HCT116 (cell line): Measurements from ENCODE around the gene RHOU. TPM values are rescaled to one million over a fixed set of nuclear protein-coding genes. Genes with fewer than 3 reads are reported as not detected.

Experiments
- ATAC-seq: fragments of 200-7000 bp; cut with Tn5 transposase; 2 replicates; pipeline ENCODE4 v1.9.1; 2020; ENCODE audit warnings: mild to moderate bottlenecking, moderate library complexity
- BruUV-seq: library from RNA; stranded (reverse); fragments of 400-500 nt; replicated peaks from 2 replicates; lab custom pipeline; 2021; lab: Mats Ljungman, UMichigan
- CTCF ChIA-PET: fragments of 300-600 bp; sonication (Branson Sonifier 250); formaldehyde crosslinking; loops from one replicate; lab custom pipeline; 2021; ENCODE audit warnings: antibody characterized with exemption; lab: Charles Lee
- POLR2A ChIA-PET: fragments of 300-600, 350-600 bp; sonication (Branson Sonifier 250); formaldehyde crosslinking; loops from one replicate; lab custom pipeline; 2021; ENCODE audit warnings: antibody characterized with exemption; lab: Charles Lee
- RAD21 ChIA-PET, 2 experiments: fragments of 300-600 bp; sonication (Branson Sonifier 250); formaldehyde crosslinking; loops; one replicate each; lab custom pipeline; 2023; ENCODE audit warnings: low total read pairs in 2 of 2; ENCODE audit not compliant: uncharacterized antibody in 2 of 2, unreplicated experiment in 2 of 2, low non-redundant PET in 1 of 2; lab: Charles Lee
- DNase-seq: peaks from one replicate; pipeline ENCODE4 v3.0.0-alpha.2; 2010; ENCODE audit warnings: low read depth, low spot score
- H2AFZ ChIP-seq: fragments of 200-600 bp; shearing (Covaris generic), sonication (generic); 2 replicates; pipeline ENCODE4 v1.6.1; 2017; ENCODE audit warnings: low read depth, mixed run types, mixed read lengths, antibody characterized with exemption, low read length; ENCODE audit not compliant: poor library complexity, severe bottlenecking
- H3K27ac ChIP-seq: 2 replicates; pipeline ENCODE4 v1.5.1; 2012; ENCODE audit warnings: low read depth, low read length
- H3K27me3 ChIP-seq: fragments of 200-600 bp; sonication (generic); 2 replicates; pipeline ENCODE4 v1.6.1; 2016; ENCODE audit warnings: mixed run types, low read length, mixed read lengths; ENCODE audit not compliant: insufficient read depth
- H3K36me3 ChIP-seq, 2 experiments: fragments of 200-500 bp in 1 of 2; fragments of 200-600 bp in 1 of 2; sonication (Bioruptor generic) in 1 of 2; sonication (generic) in 1 of 2; 2 replicates each; pipeline versions ENCODE4 v1.5.1 to v1.6.1; 2014 to 2016; ENCODE audit warnings: low read length in 2 of 2, inconsistent platforms in 1 of 2, mixed read lengths in 1 of 2, mixed run types in 1 of 2; ENCODE audit not compliant: insufficient read depth in 2 of 2, control insufficient read depth in 1 of 2
- H3K4me1 ChIP-seq, 2 experiments: fragments of 200-600 bp in 1 of 2; sonication (generic) in 1 of 2; 2 replicates each; pipeline versions ENCODE4 v1.5.1 to v1.6.1; 2012 to 2017; ENCODE audit warnings: low read length in 2 of 2, inconsistent platforms in 1 of 2, mild to moderate bottlenecking in 1 of 2, mixed read lengths in 1 of 2, mixed run types in 1 of 2, moderate library complexity in 1 of 2; ENCODE audit not compliant: insufficient read depth in 2 of 2, control insufficient read depth in 1 of 2
- H3K4me2 ChIP-seq: fragments of 200-600 bp; sonication (generic); 2 replicates; pipeline ENCODE4 v1.6.1; 2017; ENCODE audit warnings: mixed run types, low read length, mixed read lengths
- H3K4me3 ChIP-seq, 2 experiments: fragments of 200-600 bp in 1 of 2; sonication (generic) in 1 of 2; replicated peaks in 1 of 2; 2 replicates each; pipeline ENCODE4 v1.5.1; 2011 to 2016; ENCODE audit warnings: low read length in 2 of 2, control low read depth in 1 of 2, low read depth in 1 of 2, mild to moderate bottlenecking in 1 of 2, mixed read lengths in 1 of 2, mixed run types in 1 of 2
- H3K79me2 ChIP-seq: fragments of 200-600 bp; sonication (generic); 2 replicates; pipeline ENCODE4 v1.6.1; 2017; ENCODE audit warnings: mild to moderate bottlenecking, mixed run types, low read length, moderate library complexity, mixed read lengths; ENCODE audit not compliant: insufficient read depth
- H3K9ac ChIP-seq: fragments of 200-600 bp; sonication (generic); 2 replicates; pipeline ENCODE4 v1.6.1; 2016; ENCODE audit warnings: low read length, mixed read lengths
- H3K9me2 ChIP-seq: fragments of 200-600 bp; sonication (generic), shearing (Covaris generic); 2 replicates; pipeline ENCODE4 v1.6.1; 2017; ENCODE audit warnings: mixed run types, mild to moderate bottlenecking, moderate library complexity; ENCODE audit not compliant: insufficient read depth
- H3K9me3 ChIP-seq, 2 experiments: fragments of 200-500 bp in 1 of 2; fragments of 200-600 bp in 1 of 2; sonication (Bioruptor generic) in 1 of 2; sonication (generic) in 1 of 2; 2 replicates each; pipeline ENCODE4 v1.6.1; 2014 to 2017; ENCODE audit warnings: low read length in 2 of 2, mixed read lengths in 2 of 2, inconsistent platforms in 1 of 2, low read depth in 1 of 2, mild to moderate bottlenecking in 1 of 2, mixed run types in 1 of 2, moderate library complexity in 1 of 2; ENCODE audit not compliant: control insufficient read depth in 1 of 2, insufficient read depth in 1 of 2
- H4K20me1 ChIP-seq: fragments of 200-600 bp; sonication (generic), shearing (Covaris generic); 2 replicates; pipeline ENCODE4 v1.6.1; 2017; ENCODE audit warnings: mixed run types, mild to moderate bottlenecking, moderate library complexity; ENCODE audit not compliant: insufficient read depth
- ATF3 ChIP-seq: IDR thresholded peaks from 2 replicates; pipeline ENCODE4 v1.6.1; 2012
- ELF1 ChIP-seq: IDR thresholded peaks from 2 replicates; pipeline ENCODE4 v1.6.1; 2012; ENCODE audit warnings: low read depth, borderline replicate concordance
- FOSL1 ChIP-seq: IDR thresholded peaks from 2 replicates; pipeline ENCODE4 v1.6.1; 2012; ENCODE audit warnings: low read depth
- REST ChIP-seq: IDR thresholded peaks from 2 replicates; pipeline ENCODE4 v1.6.1; 2012; ENCODE audit warnings: low read depth
- SP1 ChIP-seq: IDR thresholded peaks from 2 replicates; pipeline ENCODE4 v1.6.1; 2012; ENCODE audit warnings: low read depth
- SRF ChIP-seq: IDR thresholded peaks from 2 replicates; pipeline ENCODE4 v1.6.1; 2012; ENCODE audit warnings: low read depth
- TCF7L2 ChIP-seq: IDR thresholded peaks from 2 replicates; pipeline ENCODE4 v1.7.0; 2011; ENCODE audit warnings: borderline replicate concordance, inconsistent platforms; ENCODE audit not compliant: insufficient read depth, insufficient read length; ENCODE audit errors: extremely low read depth
- YY1 ChIP-seq: IDR thresholded peaks from 2 replicates; pipeline ENCODE4 v1.6.1; 2011; ENCODE audit warnings: low read length, low read depth, moderate library complexity, mild to moderate bottlenecking; ENCODE audit not compliant: insufficient replicate concordance; ENCODE audit errors: extremely low read depth
- ZBTB33 ChIP-seq: IDR thresholded peaks from 2 replicates; pipeline ENCODE4 v1.6.1; 2011; ENCODE audit warnings: mild to moderate bottlenecking, low read length, moderate library complexity; ENCODE audit not compliant: insufficient replicate concordance; ENCODE audit errors: extremely low read depth
- intact Hi-C: fragments of 100-400 bp; cut with micrococcal nuclease; formaldehyde crosslinking; loops from 2 replicates; pipeline ENCODE4 v1.10.0; 2022
- total RNA-seq: library from RNA; stranded (reverse); gene quantifications from one replicate; pipeline ENCODE4 v1.2.1, GENCODE V29; 2021; ENCODE audit not compliant: unreplicated experiment

RHOU gene
- total RNA-seq, 1 experiment from 2014 or later, result 4.0 TPM

- DNase-seq, result no peak
- no peak for TF ChIP-seq ZBTB33
- no peak for TF ChIP-seq ELF1
- no TSS peak for BruUV-seq
- H3K27ac ChIP-seq, result no peak overlapping the region
- no peaks in the 10 kb centered on the region for H3K9me2 ChIP-seq
- H4K20me1 ChIP-seq, result no peaks in the 10 kb centered on the region
- no peaks in the 10 kb centered on the region; a peak in 1 of 4 replicates for H3K9me3 ChIP-seq
- POLR2A ChIA-PET, result no interaction called here
- RAD21 ChIA-PET, result no interaction called here
- no peak overlapping the region for H3K9ac ChIP-seq
- CTCF ChIA-PET, result no interaction called here
- H3K36me3 ChIP-seq, result no peaks in the 10 kb centered on the region
- ATAC-seq, result no peak
- H3K4me3 ChIP-seq, result no peak overlapping the region
- H3K27me3 ChIP-seq, result no peaks in the 10 kb centered on the region
- intact Hi-C loops, result no loop called here
- H3K4me1 ChIP-seq, result peaks cover 6 to 11% of the 10 kb centered on the region in 2 experiments; a peak in 3 of 4 replicates
- H3K79me2 ChIP-seq, result no peaks in the 10 kb centered on the region
- H3K4me2 ChIP-seq, result no peak overlapping the region
- H2AFZ ChIP-seq, result no peak overlapping the region
Measured at GRCh38 chr1:228785366-228786330, 50.4 kb downstream of the RHOU start.

- no peak overlapping the region for H3K27ac ChIP-seq
- no peaks in the 10 kb centered on the region for H3K9me2 ChIP-seq
- no peaks in the 10 kb centered on the region; a peak in 1 of 4 replicates for H3K9me3 ChIP-seq
- H3K4me1 ChIP-seq, result peaks cover 6 to 11% of the 10 kb centered on the region in 2 experiments; a peak in 3 of 4 replicates
- ChIA-PET POLR2A (no interaction called here), CTCF (no interaction called here), RAD21 (no interaction called here)
- H3K4me3 ChIP-seq, result no peak overlapping the region
- no peak overlapping the region for H3K9ac ChIP-seq
- intact Hi-C loops, result no loop called here
- no peak overlapping the region for H2AFZ ChIP-seq
- ATAC-seq, result no peak
- H4K20me1 ChIP-seq, result no peaks in the 10 kb centered on the region
- no peaks in the 10 kb centered on the region for H3K36me3 ChIP-seq
- BruUV-seq, result no TSS peak
- H3K79me2 ChIP-seq, result no peaks in the 10 kb centered on the region
- DNase-seq, result no peak
- no peak overlapping the region for H3K4me2 ChIP-seq
- H3K27me3 ChIP-seq, result no peaks in the 10 kb centered on the region
- TF ChIP-seq REST, result no peak
- no peak for TF ChIP-seq SP1
- TF ChIP-seq ATF3, result no peak
- no peak for TF ChIP-seq SRF
- TF ChIP-seq YY1, result no peak
- TF ChIP-seq TCF7L2, result no peak
- TF ChIP-seq FOSL1, result no peak
Measured at GRCh38 chr1:228786361-228787129, 51.3 kb downstream of the RHOU start.
